Measurements from ENCODE around the gene SGCD. TPM values are rescaled to one million over a fixed set of nuclear protein-coding genes. Genes with fewer than 3 reads are reported as not detected.
"Not testable (repeated sequence)": the region's sequence is repeated elsewhere in the genome, so short reads cannot be mapped to it uniquely, and the experiment has no call there.

SGCD gene
- polyA plus RNA-seq, 1 donor (not counting 4 experiments of a cell fraction or from before 2014, with no cell fraction given), result not detected

DNA sequence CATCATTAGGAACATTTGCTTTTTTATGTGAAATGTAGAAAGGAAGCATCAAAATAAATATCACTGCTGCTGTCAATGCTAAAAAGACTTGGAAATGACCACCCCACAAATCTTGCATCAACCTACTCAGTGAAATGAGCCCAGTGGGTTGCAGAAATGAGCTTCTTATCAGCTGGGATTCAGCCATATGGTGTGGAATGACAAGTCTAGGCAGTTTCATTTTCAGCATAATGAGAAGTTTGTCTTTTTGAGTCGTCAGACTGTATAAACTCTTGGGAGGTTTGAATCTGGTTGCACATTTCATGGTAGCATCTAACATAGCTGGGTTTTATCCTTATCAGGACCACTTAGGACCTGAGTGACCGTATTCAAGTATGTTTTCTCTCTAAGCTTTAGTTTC is 272.0 kb downstream of the SGCD start:
- no peak overlapping the region for H3K4me3 ChIP-seq (ENCODE audit: control insufficient read depth in 2 of 3, extremely low read depth in 1 of 3, insufficient read depth in 2 of 3, low read depth in 1 of 3, low read length in 3 of 3)
- FAIRE-seq (no peak), DNase-seq (ENCODE audit: low read depth, low spot score) (no peak)
- H2AFZ ChIP-seq (ENCODE audit: control insufficient read depth, low read length), result no peak overlapping the region
- H3K4me1 ChIP-seq (ENCODE audit: control insufficient read depth, extremely low read depth, insufficient read depth, low read length), result no peaks in the 10 kb centered on the region
- H3K9me3 ChIP-seq (ENCODE audit: control insufficient read depth, low read depth, low read length), result no peaks in the 10 kb centered on the region
- H3K36me3 ChIP-seq (ENCODE audit: control insufficient read depth in 2 of 2, extremely low read depth in 1 of 2, insufficient read depth in 2 of 2, low read length in 2 of 2), result no peaks in the 10 kb centered on the region
- H3K27ac ChIP-seq (ENCODE audit: control insufficient read depth, insufficient read depth, low read length), result no peak overlapping the region
- no peaks in the 10 kb centered on the region for H3K79me2 ChIP-seq (ENCODE audit: control insufficient read depth, insufficient read depth, low read length)
- no peak overlapping the region for H3K9ac ChIP-seq (ENCODE audit: control insufficient read depth, extremely low read depth, insufficient read depth, low read length)
- TF ChIP-seq, protein P1, sequence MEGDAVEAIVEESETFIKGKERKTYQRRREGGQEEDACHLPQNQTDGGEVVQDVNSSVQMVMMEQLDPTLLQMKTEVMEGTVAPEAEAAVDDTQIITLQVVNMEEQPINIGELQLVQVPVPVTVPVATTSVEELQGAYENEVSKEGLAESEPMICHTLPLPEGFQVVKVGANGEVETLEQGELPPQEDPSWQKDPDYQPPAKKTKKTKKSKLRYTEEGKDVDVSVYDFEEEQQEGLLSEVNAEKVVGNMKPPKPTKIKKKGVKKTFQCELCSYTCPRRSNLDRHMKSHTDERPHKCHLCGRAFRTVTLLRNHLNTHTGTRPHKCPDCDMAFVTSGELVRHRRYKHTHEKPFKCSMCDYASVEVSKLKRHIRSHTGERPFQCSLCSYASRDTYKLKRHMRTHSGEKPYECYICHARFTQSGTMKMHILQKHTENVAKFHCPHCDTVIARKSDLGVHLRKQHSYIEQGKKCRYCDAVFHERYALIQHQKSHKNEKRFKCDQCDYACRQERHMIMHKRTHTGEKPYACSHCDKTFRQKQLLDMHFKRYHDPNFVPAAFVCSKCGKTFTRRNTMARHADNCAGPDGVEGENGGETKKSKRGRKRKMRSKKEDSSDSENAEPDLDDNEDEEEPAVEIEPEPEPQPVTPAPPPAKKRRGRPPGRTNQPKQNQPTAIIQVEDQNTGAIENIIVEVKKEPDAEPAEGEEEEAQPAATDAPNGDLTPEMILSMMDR (optimal IDR thresholded peaks at IDR 0.05 in 1 of 3, IDR thresholded peaks at IDR 0.05 in 1 of 3, conservative IDR thresholded peaks at IDR 0.05 in 1 of 3; ENCODE audit: extremely low read depth in 1 of 3, insufficient read depth in 2 of 3, low read length in 3 of 3), result no peak
- no peak for TF ChIP-seq EZH2 (IDR thresholded peaks at IDR 0.05; ENCODE audit: low read length)
- H4K20me1 ChIP-seq (ENCODE audit: control insufficient read depth, extremely low read depth, insufficient read depth, low read length), result no peaks in the 10 kb centered on the region
- no peaks in the 10 kb centered on the region for H3K27me3 ChIP-seq (ENCODE audit: control insufficient read depth, extremely low read depth, insufficient read depth, low read length)
- no peaks in the 10 kb centered on the region for H3K9me1 ChIP-seq (ENCODE audit: control insufficient read depth, extremely low read depth, insufficient read depth, low read length)
- no peak overlapping the region for H3K4me2 ChIP-seq (ENCODE audit: control insufficient read depth, extremely low read depth, insufficient read depth, low read depth, low read length)
- dilution Hi-C loops (cut with MboI; ENCODE audit: extremely low pct_ligation_motif_present, low sequenced_read_pairs), result no loop called here

DNA sequence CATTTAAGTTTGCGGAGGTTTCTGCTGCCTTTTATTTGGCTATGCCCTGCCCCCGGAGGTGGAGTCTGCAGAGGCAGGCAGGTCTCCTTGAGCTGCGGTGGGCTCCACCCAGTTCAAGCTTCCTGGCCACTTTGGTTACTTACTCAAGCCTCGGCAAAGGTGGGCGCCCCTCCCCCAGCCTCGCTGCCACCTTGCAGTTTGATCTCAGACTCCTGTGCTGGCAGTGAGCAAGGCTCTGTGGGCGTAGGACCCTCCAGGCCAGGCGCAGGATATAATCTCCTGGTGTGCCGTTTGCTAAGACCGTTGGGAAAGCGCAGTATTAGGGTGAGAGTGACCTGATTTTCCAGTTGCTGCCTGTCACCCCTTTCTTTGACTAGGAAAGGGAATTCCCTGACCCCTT is 283.6 kb downstream of the SGCD start:
- H3K27ac ChIP-seq (ENCODE audit: control insufficient read depth, insufficient read depth, low read length); H3K4me1 ChIP-seq (ENCODE audit: control insufficient read depth, extremely low read depth, insufficient read depth, low read length); H3K79me2 ChIP-seq (ENCODE audit: control insufficient read depth, insufficient read depth, low read length); H3K9me1 ChIP-seq (ENCODE audit: control insufficient read depth, extremely low read depth, insufficient read depth, low read length); H3K4me2 ChIP-seq (ENCODE audit: control insufficient read depth, extremely low read depth, insufficient read depth, low read depth, low read length); DNase-seq (ENCODE audit: low read depth, low spot score); H3K27me3 ChIP-seq (ENCODE audit: control insufficient read depth, extremely low read depth, insufficient read depth, low read length); FAIRE-seq; H4K20me1 ChIP-seq (ENCODE audit: control insufficient read depth, extremely low read depth, insufficient read depth, low read length); H3K4me3 ChIP-seq (ENCODE audit: control insufficient read depth in 2 of 3, extremely low read depth in 1 of 3, insufficient read depth in 2 of 3, low read depth in 1 of 3, low read length in 3 of 3); dilution Hi-C loops (cut with MboI; ENCODE audit: extremely low pct_ligation_motif_present, low sequenced_read_pairs); H3K9me3 ChIP-seq (ENCODE audit: control insufficient read depth, low read depth, low read length); H2AFZ ChIP-seq (ENCODE audit: control insufficient read depth, low read length); H3K9ac ChIP-seq (ENCODE audit: control insufficient read depth, extremely low read depth, insufficient read depth, low read length); H3K36me3 ChIP-seq (ENCODE audit: control insufficient read depth in 2 of 2, extremely low read depth in 1 of 2, insufficient read depth in 2 of 2, low read length in 2 of 2): not testable (repeated sequence)

DNA sequence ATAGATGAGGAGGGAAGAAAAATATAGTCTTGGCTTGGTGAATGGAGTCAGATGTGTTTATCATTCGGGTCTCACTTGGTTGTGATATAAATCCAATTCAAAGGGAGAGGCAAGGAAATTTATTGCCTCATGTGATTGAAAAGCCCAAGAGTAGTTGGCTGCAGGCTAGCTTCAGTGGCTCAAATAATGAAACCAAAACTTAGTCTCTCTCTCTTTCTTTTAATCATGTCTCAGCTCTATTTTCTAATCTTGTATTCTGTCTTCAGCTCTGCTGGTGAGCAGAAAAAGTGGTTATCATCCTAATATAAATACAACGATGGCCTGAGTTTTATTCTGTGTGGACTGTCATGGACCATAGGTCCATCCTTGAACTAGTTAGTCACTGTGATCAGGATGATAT is 288.9 kb downstream of the SGCD start:
- Histone ChIP-seq H3K4me1 (ENCODE audit: control insufficient read depth, extremely low read depth, insufficient read depth, low read length) (no peaks in the 10 kb centered on the region), H3K27me3 (ENCODE audit: control insufficient read depth, extremely low read depth, insufficient read depth, low read length) (no peaks in the 10 kb centered on the region), H2AFZ (ENCODE audit: control insufficient read depth, low read length) (no peak overlapping the region), H3K9me3 (ENCODE audit: control insufficient read depth, low read depth, low read length) (peaks cover 2% of the 10 kb centered on the region), H3K27ac (ENCODE audit: control insufficient read depth, insufficient read depth, low read length) (no peak overlapping the region), H3K4me3 (ENCODE audit: control insufficient read depth in 2 of 3, extremely low read depth in 1 of 3, insufficient read depth in 2 of 3, low read depth in 1 of 3, low read length in 3 of 3) (no peak overlapping the region), H3K9ac (ENCODE audit: control insufficient read depth, extremely low read depth, insufficient read depth, low read length) (no peak overlapping the region), H3K4me2 (ENCODE audit: control insufficient read depth, extremely low read depth, insufficient read depth, low read depth, low read length) (no peak overlapping the region), H3K9me1 (ENCODE audit: control insufficient read depth, extremely low read depth, insufficient read depth, low read length) (no peaks in the 10 kb centered on the region), H4K20me1 (ENCODE audit: control insufficient read depth, extremely low read depth, insufficient read depth, low read length) (no peaks in the 10 kb centered on the region), H3K79me2 (ENCODE audit: control insufficient read depth, insufficient read depth, low read length) (no peaks in the 10 kb centered on the region), H3K36me3 (ENCODE audit: control insufficient read depth in 2 of 2, extremely low read depth in 1 of 2, insufficient read depth in 2 of 2, low read length in 2 of 2) (no peaks in the 10 kb centered on the region)
- dilution Hi-C loops (cut with MboI; ENCODE audit: extremely low pct_ligation_motif_present, low sequenced_read_pairs), result no loop called here
- TF ChIP-seq, protein P1 (optimal IDR thresholded peaks at IDR 0.05 in 1 of 3, IDR thresholded peaks at IDR 0.05 in 1 of 3, conservative IDR thresholded peaks at IDR 0.05 in 1 of 3; ENCODE audit: extremely low read depth in 1 of 3, insufficient read depth in 2 of 3, low read length in 3 of 3), result no peak
- no peak for TF ChIP-seq EZH2 (IDR thresholded peaks at IDR 0.05; ENCODE audit: low read length)
- FAIRE-seq (no peak), DNase-seq (ENCODE audit: low read depth, low spot score) (no peak)
